ENCODE results near the gene PDXP. TPM values are rescaled to one million over a fixed set of nuclear protein-coding genes. Genes with fewer than 3 reads are reported as not detected.

The PDXP gene
- total and polyA plus RNA-seq, 4 donors: 23.4 to 42.2 (median 28.5) TPM

DNA sequence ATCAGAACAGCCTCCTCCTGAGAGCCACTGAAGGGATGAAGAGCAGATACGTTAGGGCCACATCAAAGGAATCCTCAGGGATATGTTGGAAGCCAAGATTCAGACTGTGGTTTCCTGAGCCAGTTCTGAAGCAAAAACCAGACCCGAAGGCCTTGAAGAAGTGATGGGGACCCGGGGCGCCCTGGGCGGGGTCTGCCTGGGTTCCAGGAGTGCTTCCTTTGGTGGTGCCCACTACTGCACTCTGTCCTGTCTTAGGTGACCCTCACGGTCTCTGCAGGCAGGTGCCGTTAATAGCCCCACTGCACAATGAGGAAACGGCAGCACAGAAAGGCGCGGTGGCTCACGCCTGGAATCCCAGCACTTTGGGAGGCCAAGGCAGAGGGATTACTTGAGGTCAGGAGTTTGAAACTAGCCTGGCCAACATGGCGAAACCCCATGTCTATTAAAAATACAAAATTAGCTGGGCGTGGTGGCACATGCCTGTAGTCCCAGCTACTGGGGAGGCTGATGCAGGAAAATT, 31.9 kb upstream of the PDXP start:
- no peaks in the 10 kb centered on the region for H3K27me3 ChIP-seq (ENCODE audit: control insufficient read depth in 4 of 4, insufficient read depth in 4 of 4, low read length in 3 of 4)
- no peak overlapping the region for H3K4me3 ChIP-seq (ENCODE audit: low read depth in 1 of 3, low read length in 3 of 3)
- 79% methylated on average over 13 of the region's 13 CpGs for WGBS
- H3K36me3 ChIP-seq (ENCODE audit: control insufficient read depth in 4 of 4, insufficient read depth in 3 of 4, low read depth in 1 of 4, low read length in 3 of 4): peaks cover 0 to 12% (median 5%) of the 10 kb centered on the region in 4 donors
- H3K9ac ChIP-seq (ENCODE audit: low read depth in 1 of 2, low read length in 2 of 2): peak overlapping the region in 1 of 2 donors; percentile 8
- peak overlapping the region; percentile 78 to 85 for H3K27ac ChIP-seq (ENCODE audit: low read depth in 1 of 2, low read length in 2 of 2)
- H3K9me3 ChIP-seq (ENCODE audit: control insufficient read depth in 4 of 4, low read length in 3 of 4): no peaks in the 10 kb centered on the region
- TF ChIP-seq, protein P1, sequence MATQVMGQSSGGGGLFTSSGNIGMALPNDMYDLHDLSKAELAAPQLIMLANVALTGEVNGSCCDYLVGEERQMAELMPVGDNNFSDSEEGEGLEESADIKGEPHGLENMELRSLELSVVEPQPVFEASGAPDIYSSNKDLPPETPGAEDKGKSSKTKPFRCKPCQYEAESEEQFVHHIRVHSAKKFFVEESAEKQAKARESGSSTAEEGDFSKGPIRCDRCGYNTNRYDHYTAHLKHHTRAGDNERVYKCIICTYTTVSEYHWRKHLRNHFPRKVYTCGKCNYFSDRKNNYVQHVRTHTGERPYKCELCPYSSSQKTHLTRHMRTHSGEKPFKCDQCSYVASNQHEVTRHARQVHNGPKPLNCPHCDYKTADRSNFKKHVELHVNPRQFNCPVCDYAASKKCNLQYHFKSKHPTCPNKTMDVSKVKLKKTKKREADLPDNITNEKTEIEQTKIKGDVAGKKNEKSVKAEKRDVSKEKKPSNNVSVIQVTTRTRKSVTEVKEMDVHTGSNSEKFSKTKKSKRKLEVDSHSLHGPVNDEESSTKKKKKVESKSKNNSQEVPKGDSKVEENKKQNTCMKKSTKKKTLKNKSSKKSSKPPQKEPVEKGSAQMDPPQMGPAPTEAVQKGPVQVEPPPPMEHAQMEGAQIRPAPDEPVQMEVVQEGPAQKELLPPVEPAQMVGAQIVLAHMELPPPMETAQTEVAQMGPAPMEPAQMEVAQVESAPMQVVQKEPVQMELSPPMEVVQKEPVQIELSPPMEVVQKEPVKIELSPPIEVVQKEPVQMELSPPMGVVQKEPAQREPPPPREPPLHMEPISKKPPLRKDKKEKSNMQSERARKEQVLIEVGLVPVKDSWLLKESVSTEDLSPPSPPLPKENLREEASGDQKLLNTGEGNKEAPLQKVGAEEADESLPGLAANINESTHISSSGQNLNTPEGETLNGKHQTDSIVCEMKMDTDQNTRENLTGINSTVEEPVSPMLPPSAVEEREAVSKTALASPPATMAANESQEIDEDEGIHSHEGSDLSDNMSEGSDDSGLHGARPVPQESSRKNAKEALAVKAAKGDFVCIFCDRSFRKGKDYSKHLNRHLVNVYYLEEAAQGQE (IDR thresholded peaks at IDR 0.05): no peak
- TF ChIP-seq NR2F2 (IDR thresholded peaks at IDR 0.05) (no peak), RAD21 (IDR thresholded peaks at IDR 0.05) (no peak), RXRA (IDR thresholded peaks at IDR 0.05) (no peak), FOXA1 (IDR thresholded peaks at IDR 0.05) (no peak), HNF4G (IDR thresholded peaks at IDR 0.05) (no peak), JUND (IDR thresholded peaks at IDR 0.05) (no peak), GABPA (IDR thresholded peaks at IDR 0.05 in 1 of 2, conservative IDR thresholded peaks at IDR 0.05 in 1 of 2) (no peak)
- TF ChIP-seq, protein P2, sequence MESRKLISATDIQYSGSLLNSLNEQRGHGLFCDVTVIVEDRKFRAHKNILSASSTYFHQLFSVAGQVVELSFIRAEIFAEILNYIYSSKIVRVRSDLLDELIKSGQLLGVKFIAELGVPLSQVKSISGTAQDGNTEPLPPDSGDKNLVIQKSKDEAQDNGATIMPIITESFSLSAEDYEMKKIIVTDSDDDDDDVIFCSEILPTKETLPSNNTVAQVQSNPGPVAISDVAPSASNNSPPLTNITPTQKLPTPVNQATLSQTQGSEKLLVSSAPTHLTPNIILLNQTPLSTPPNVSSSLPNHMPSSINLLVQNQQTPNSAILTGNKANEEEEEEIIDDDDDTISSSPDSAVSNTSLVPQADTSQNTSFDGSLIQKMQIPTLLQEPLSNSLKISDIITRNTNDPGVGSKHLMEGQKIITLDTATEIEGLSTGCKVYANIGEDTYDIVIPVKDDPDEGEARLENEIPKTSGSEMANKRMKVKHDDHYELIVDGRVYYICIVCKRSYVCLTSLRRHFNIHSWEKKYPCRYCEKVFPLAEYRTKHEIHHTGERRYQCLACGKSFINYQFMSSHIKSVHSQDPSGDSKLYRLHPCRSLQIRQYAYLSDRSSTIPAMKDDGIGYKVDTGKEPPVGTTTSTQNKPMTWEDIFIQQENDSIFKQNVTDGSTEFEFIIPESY (IDR thresholded peaks at IDR 0.05): no peak
- TF ChIP-seq, protein P3, sequence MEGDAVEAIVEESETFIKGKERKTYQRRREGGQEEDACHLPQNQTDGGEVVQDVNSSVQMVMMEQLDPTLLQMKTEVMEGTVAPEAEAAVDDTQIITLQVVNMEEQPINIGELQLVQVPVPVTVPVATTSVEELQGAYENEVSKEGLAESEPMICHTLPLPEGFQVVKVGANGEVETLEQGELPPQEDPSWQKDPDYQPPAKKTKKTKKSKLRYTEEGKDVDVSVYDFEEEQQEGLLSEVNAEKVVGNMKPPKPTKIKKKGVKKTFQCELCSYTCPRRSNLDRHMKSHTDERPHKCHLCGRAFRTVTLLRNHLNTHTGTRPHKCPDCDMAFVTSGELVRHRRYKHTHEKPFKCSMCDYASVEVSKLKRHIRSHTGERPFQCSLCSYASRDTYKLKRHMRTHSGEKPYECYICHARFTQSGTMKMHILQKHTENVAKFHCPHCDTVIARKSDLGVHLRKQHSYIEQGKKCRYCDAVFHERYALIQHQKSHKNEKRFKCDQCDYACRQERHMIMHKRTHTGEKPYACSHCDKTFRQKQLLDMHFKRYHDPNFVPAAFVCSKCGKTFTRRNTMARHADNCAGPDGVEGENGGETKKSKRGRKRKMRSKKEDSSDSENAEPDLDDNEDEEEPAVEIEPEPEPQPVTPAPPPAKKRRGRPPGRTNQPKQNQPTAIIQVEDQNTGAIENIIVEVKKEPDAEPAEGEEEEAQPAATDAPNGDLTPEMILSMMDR (IDR thresholded peaks at IDR 0.05; ENCODE audit: low read depth, low read length, missing input control): no peak
- TF ChIP-seq, protein P4, sequence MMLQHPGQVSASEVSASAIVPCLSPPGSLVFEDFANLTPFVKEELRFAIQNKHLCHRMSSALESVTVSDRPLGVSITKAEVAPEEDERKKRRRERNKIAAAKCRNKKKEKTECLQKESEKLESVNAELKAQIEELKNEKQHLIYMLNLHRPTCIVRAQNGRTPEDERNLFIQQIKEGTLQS (IDR thresholded peaks at IDR 0.05): no peak
- TF ChIP-seq, protein P5, sequence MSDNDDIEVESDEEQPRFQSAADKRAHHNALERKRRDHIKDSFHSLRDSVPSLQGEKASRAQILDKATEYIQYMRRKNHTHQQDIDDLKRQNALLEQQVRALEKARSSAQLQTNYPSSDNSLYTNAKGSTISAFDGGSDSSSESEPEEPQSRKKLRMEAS (IDR thresholded peaks at IDR 0.05): no peak
- no peak for DNase-seq (ENCODE audit: low spot score)
- H3K4me1 ChIP-seq (ENCODE audit: control insufficient read depth in 4 of 4, insufficient read depth in 4 of 4, low read length in 3 of 4): peaks cover 16 to 49% (median 43%) of the 10 kb centered on the region in 4 donors

DNA sequence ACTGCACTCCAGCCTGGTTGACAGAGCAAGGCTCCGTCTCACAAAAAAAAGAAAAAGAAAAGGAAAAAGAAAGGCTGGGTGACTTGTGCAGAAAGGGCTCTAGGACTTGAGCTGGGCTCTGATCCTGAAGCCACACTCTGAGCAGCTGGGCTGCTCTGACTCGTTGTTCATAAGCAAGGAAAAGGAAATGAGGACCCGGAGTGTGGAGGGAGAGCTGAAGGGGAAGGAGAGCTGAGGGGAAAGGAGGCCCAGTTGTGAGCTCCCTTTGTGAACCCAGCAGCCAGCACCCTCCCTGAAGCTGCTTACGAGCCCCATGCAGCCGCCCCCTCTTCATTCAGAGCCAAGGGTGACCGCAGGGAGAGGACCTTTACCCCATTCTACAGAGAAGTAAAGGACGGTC, 31.4 kb upstream of the PDXP start:
- no peak overlapping the region for H3K4me3 ChIP-seq (ENCODE audit: low read depth in 1 of 3, low read length in 3 of 3)
- H3K36me3 ChIP-seq (ENCODE audit: control insufficient read depth in 4 of 4, insufficient read depth in 3 of 4, low read depth in 1 of 4, low read length in 3 of 4): peaks cover 0 to 11% (median 5%) of the 10 kb centered on the region in 4 donors
- no peak for DNase-seq (ENCODE audit: low spot score)
- TF ChIP-seq YY1 (IDR thresholded peaks at IDR 0.05) (no peak), SP1 (IDR thresholded peaks at IDR 0.05) (no peak), TAF1 (conservative IDR thresholded peaks at IDR 0.05) (no peak), JUND (IDR thresholded peaks at IDR 0.05) (no peak), HNF4G (IDR thresholded peaks at IDR 0.05) (no peak)
- TF ChIP-seq, protein P3 (IDR thresholded peaks at IDR 0.05; ENCODE audit: low read depth, low read length, missing input control): no peak
- TF ChIP-seq, protein P5 (IDR thresholded peaks at IDR 0.05): no peak
- H3K27me3 ChIP-seq (ENCODE audit: control insufficient read depth in 4 of 4, insufficient read depth in 4 of 4, low read length in 3 of 4): no peaks in the 10 kb centered on the region
- no peak overlapping the region for H3K9ac ChIP-seq (ENCODE audit: low read depth in 1 of 2, low read length in 2 of 2)
- peaks cover 16 to 54% (median 47%) of the 10 kb centered on the region in 4 donors for H3K4me1 ChIP-seq (ENCODE audit: control insufficient read depth in 4 of 4, insufficient read depth in 4 of 4, low read length in 3 of 4)
- no peaks in the 10 kb centered on the region for H3K9me3 ChIP-seq (ENCODE audit: control insufficient read depth in 4 of 4, low read length in 3 of 4)
- 62% methylated on average over 7 of the region's 7 CpGs for WGBS
- H3K27ac ChIP-seq (ENCODE audit: low read depth in 1 of 2, low read length in 2 of 2): peak overlapping the region in 1 of 2 donors; percentile 9

Measured in liver (tissue), 9 donors.